Measurements from ENCODE around the gene HRH2.

HRH2 gene

DNA sequence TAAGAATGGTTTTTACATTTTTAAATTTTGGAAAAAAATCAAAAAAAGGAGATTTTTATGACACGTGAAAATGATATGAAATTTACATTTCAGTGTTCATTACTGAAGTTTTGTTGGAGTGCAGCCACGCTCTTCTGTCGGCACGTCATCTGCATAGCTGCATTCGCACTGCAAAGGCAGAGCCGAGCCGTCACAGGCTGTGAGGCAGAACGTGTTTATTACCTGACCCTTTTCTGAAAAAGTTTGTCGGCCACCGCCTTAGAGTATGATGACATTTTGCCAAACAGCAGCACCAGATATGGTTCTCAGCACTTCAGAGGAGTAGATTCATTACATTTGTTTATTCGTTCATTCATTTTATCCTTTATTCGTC, 24.1 kb downstream of the HRH2 start:
- no peak overlapping the region for H4K91ac ChIP-seq (ENCODE audit: low read depth, low read length)
- no peak overlapping the region for H3K23ac ChIP-seq (ENCODE audit: low read length)
- H4K12ac ChIP-seq (ENCODE audit: low read depth, low read length) = no peak overlapping the region
- no CpG with 5 or more reads among the region's 12 CpGs for WGBS (ENCODE audit: extremely low coverage, insufficient coverage, insufficient read length)
- H3K18ac ChIP-seq (ENCODE audit: low read length) = no peak overlapping the region
- H3K14ac ChIP-seq (ENCODE audit: low read length) = no peak overlapping the region
- H3K79me1 ChIP-seq (ENCODE audit: low read length) = no peaks in the 10 kb centered on the region
- H3K79me2 ChIP-seq (ENCODE audit: control insufficient read depth, insufficient read depth, low read length, poor library complexity) = no peaks in the 10 kb centered on the region
- H3K27ac ChIP-seq (ENCODE audit: low read depth, low read length) = no peak overlapping the region
- no peak for DNase-seq
- no peak overlapping the region for H2AK5ac ChIP-seq (ENCODE audit: low read length)
- no peak overlapping the region for H3K9ac ChIP-seq (ENCODE audit: low read length)
- no peak overlapping the region for H2BK12ac ChIP-seq (ENCODE audit: low read length)
- H3K4ac ChIP-seq (ENCODE audit: low read depth, low read length) = no peak overlapping the region
- peaks cover 3% of the 10 kb centered on the region for H3K9me3 ChIP-seq (ENCODE audit: insufficient read depth, low read depth, low read length)
- H3K4me2 ChIP-seq (ENCODE audit: low read length) = no peak overlapping the region
- H3K27me3 ChIP-seq (ENCODE audit: insufficient read depth, low read length) = no peaks in the 10 kb centered on the region
- H3K4me3 ChIP-seq (ENCODE audit: low read depth, low read length) = no peak overlapping the region
- no peak overlapping the region for H2BK5ac ChIP-seq (ENCODE audit: low read depth, low read length, poor library complexity)
- H4K8ac ChIP-seq (ENCODE audit: low read depth, low read length) = no peak overlapping the region
- no peaks in the 10 kb centered on the region for H3K36me3 ChIP-seq (ENCODE audit: control insufficient read depth in 1 of 2, insufficient read depth in 2 of 2, low read length in 2 of 2)
- H3K4me1 ChIP-seq (ENCODE audit: control insufficient read depth in 1 of 2, insufficient read depth in 2 of 2, low read length in 2 of 2) = no peaks in the 10 kb centered on the region
- no peak overlapping the region for H2AFZ ChIP-seq (ENCODE audit: insufficient read depth, low read length, poor library complexity)
- H2BK120ac ChIP-seq (ENCODE audit: insufficient read depth, low read length, poor library complexity) = no peak overlapping the region

DNA sequence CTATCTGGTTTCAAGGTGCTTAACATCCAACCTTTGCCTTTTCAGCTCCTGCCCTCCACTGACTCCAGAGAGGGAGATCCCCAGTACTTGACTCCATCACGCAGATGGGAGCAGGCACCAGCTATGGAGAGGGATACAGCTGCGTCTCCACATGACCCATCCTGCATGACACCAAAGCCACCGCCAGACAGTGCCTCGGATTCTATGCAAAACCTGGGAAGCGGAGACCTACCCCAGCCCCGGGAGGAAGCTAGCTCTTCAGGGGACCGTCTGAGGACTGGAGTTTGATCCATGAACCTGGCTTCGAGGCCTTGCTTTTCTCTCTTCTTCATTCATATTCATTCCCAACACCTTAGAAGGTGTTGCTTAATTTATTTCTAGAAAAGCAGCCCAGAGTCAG, 24.8 kb downstream of the HRH2 start:
- WGBS (ENCODE audit: extremely low coverage, insufficient coverage, insufficient read length) = no CpG with 5 or more reads among the region's 8 CpGs
- Histone ChIP-seq H2AK5ac (ENCODE audit: low read length) (no peak overlapping the region), H3K79me2 (ENCODE audit: control insufficient read depth, insufficient read depth, low read length, poor library complexity) (no peaks in the 10 kb centered on the region)

DNA sequence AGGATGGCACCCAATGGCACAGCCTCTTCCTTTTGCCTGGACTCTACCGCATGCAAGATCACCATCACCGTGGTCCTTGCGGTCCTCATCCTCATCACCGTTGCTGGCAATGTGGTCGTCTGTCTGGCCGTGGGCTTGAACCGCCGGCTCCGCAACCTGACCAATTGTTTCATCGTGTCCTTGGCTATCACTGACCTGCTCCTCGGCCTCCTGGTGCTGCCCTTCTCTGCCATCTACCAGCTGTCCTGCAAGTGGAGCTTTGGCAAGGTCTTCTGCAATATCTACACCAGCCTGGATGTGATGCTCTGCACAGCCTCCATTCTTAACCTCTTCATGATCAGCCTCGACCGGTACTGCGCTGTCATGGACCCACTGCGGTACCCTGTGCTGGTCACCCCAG, 25.4 kb downstream of the HRH2 start:
- Histone ChIP-seq H3K36me3 (ENCODE audit: control insufficient read depth in 1 of 2, insufficient read depth in 2 of 2, low read length in 2 of 2) (no peaks in the 10 kb centered on the region), H3K79me1 (ENCODE audit: low read length) (no peaks in the 10 kb centered on the region), H3K27me3 (ENCODE audit: insufficient read depth, low read length) (no peaks in the 10 kb centered on the region), H2BK12ac (ENCODE audit: low read length) (no peak overlapping the region), H3K9me3 (ENCODE audit: insufficient read depth, low read depth, low read length) (peaks cover 9% of the 10 kb centered on the region), H3K18ac (ENCODE audit: low read length) (no peak overlapping the region), H3K9ac (ENCODE audit: low read length) (no peak overlapping the region), H3K4me2 (ENCODE audit: low read length) (no peak overlapping the region), H2AK5ac (ENCODE audit: low read length) (no peak overlapping the region), H3K23ac (ENCODE audit: low read length) (no peak overlapping the region), H3K4me1 (ENCODE audit: control insufficient read depth in 1 of 2, insufficient read depth in 2 of 2, low read length in 2 of 2) (no peaks in the 10 kb centered on the region), H3K4ac (ENCODE audit: low read depth, low read length) (no peak overlapping the region), H2BK5ac (ENCODE audit: low read depth, low read length, poor library complexity) (no peak overlapping the region), H2AFZ (ENCODE audit: insufficient read depth, low read length, poor library complexity) (no peak overlapping the region), H3K14ac (ENCODE audit: low read length) (no peak overlapping the region), H2BK120ac (ENCODE audit: insufficient read depth, low read length, poor library complexity) (no peak overlapping the region), H3K27ac (ENCODE audit: low read depth, low read length) (no peak overlapping the region), H3K4me3 (ENCODE audit: low read depth, low read length) (no peak overlapping the region), H3K79me2 (ENCODE audit: control insufficient read depth, insufficient read depth, low read length, poor library complexity) (no peaks in the 10 kb centered on the region), H4K91ac (ENCODE audit: low read depth, low read length) (no peak overlapping the region), H4K12ac (ENCODE audit: low read depth, low read length) (no peak overlapping the region), H4K8ac (ENCODE audit: low read depth, low read length) (no peak overlapping the region)
- no CpG with 5 or more reads among the region's 15 CpGs for WGBS (ENCODE audit: extremely low coverage, insufficient coverage, insufficient read length)
- DNase-seq = no peak

More for the DNA sequence above, 24.8 kb downstream of the HRH2 start:
- H4K91ac ChIP-seq (ENCODE audit: low read depth, low read length) = no peak overlapping the region
- no peaks in the 10 kb centered on the region for H3K4me1 ChIP-seq (ENCODE audit: control insufficient read depth in 1 of 2, insufficient read depth in 2 of 2, low read length in 2 of 2)
- no peak overlapping the region for H2BK12ac ChIP-seq (ENCODE audit: low read length)
- no peak overlapping the region for H3K9ac ChIP-seq (ENCODE audit: low read length)
- H3K79me1 ChIP-seq (ENCODE audit: low read length) = no peaks in the 10 kb centered on the region
- no peak overlapping the region for H3K18ac ChIP-seq (ENCODE audit: low read length)
- H3K4ac ChIP-seq (ENCODE audit: low read depth, low read length) = no peak overlapping the region
- H3K27me3 ChIP-seq (ENCODE audit: insufficient read depth, low read length) = no peaks in the 10 kb centered on the region
- H3K9me3 ChIP-seq (ENCODE audit: insufficient read depth, low read depth, low read length) = peaks cover 4% of the 10 kb centered on the region
- no peak overlapping the region for H3K23ac ChIP-seq (ENCODE audit: low read length)
- H2AFZ ChIP-seq (ENCODE audit: insufficient read depth, low read length, poor library complexity) = no peak overlapping the region
- no peak overlapping the region for H3K4me2 ChIP-seq (ENCODE audit: low read length)
- H3K36me3 ChIP-seq (ENCODE audit: control insufficient read depth in 1 of 2, insufficient read depth in 2 of 2, low read length in 2 of 2) = no peaks in the 10 kb centered on the region
- no peak overlapping the region for H3K4me3 ChIP-seq (ENCODE audit: low read depth, low read length)
- H2BK5ac ChIP-seq (ENCODE audit: low read depth, low read length, poor library complexity) = no peak overlapping the region
- no peak overlapping the region for H3K27ac ChIP-seq (ENCODE audit: low read depth, low read length)
- DNase-seq = no peak
- H4K12ac ChIP-seq (ENCODE audit: low read depth, low read length) = no peak overlapping the region
- no peak overlapping the region for H4K8ac ChIP-seq (ENCODE audit: low read depth, low read length)
- H2BK120ac ChIP-seq (ENCODE audit: insufficient read depth, low read length, poor library complexity) = no peak overlapping the region
- no peak overlapping the region for H3K14ac ChIP-seq (ENCODE audit: low read length)

DNA sequence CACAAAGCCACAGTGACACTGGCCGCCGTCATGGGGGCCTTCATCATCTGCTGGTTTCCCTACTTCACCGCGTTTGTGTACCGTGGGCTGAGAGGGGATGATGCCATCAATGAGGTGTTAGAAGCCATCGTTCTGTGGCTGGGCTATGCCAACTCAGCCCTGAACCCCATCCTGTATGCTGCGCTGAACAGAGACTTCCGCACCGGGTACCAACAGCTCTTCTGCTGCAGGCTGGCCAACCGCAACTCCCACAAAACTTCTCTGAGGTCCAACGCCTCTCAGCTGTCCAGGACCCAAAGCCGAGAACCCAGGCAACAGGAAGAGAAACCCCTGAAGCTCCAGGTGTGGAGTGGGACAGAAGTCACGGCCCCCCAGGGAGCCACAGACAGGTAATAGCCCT, 26.1 kb downstream of the HRH2 start:
- no peak overlapping the region for H3K4me2 ChIP-seq (ENCODE audit: low read length)
- no peak overlapping the region for H3K4me3 ChIP-seq (ENCODE audit: low read depth, low read length)
- no CpG with 5 or more reads among the region's 13 CpGs for WGBS (ENCODE audit: extremely low coverage, insufficient coverage, insufficient read length)
- H2BK120ac ChIP-seq (ENCODE audit: insufficient read depth, low read length, poor library complexity) = no peak overlapping the region
- no peak overlapping the region for H2AK5ac ChIP-seq (ENCODE audit: low read length)
- no peak overlapping the region for H4K8ac ChIP-seq (ENCODE audit: low read depth, low read length)
- H2BK12ac ChIP-seq (ENCODE audit: low read length) = no peak overlapping the region
- no peak overlapping the region for H4K91ac ChIP-seq (ENCODE audit: low read depth, low read length)
- no peaks in the 10 kb centered on the region for H3K36me3 ChIP-seq (ENCODE audit: control insufficient read depth in 1 of 2, insufficient read depth in 2 of 2, low read length in 2 of 2)
- H3K27me3 ChIP-seq (ENCODE audit: insufficient read depth, low read length) = no peaks in the 10 kb centered on the region
- DNase-seq = no peak
- H3K79me1 ChIP-seq (ENCODE audit: low read length) = no peaks in the 10 kb centered on the region
- no peak overlapping the region for H4K12ac ChIP-seq (ENCODE audit: low read depth, low read length)
- no peak overlapping the region for H2AFZ ChIP-seq (ENCODE audit: insufficient read depth, low read length, poor library complexity)
- H3K27ac ChIP-seq (ENCODE audit: low read depth, low read length) = no peak overlapping the region
- no peak overlapping the region for H3K9ac ChIP-seq (ENCODE audit: low read length)
- H3K9me3 ChIP-seq (ENCODE audit: insufficient read depth, low read depth, low read length) = peaks cover 9% of the 10 kb centered on the region
- no peaks in the 10 kb centered on the region for H3K4me1 ChIP-seq (ENCODE audit: control insufficient read depth in 1 of 2, insufficient read depth in 2 of 2, low read length in 2 of 2)
- no peak overlapping the region for H3K14ac ChIP-seq (ENCODE audit: low read length)
- H3K18ac ChIP-seq (ENCODE audit: low read length) = no peak overlapping the region
- H3K23ac ChIP-seq (ENCODE audit: low read length) = no peak overlapping the region
- no peaks in the 10 kb centered on the region for H3K79me2 ChIP-seq (ENCODE audit: control insufficient read depth, insufficient read depth, low read length, poor library complexity)
- H2BK5ac ChIP-seq (ENCODE audit: low read depth, low read length, poor library complexity) = no peak overlapping the region
- no peak overlapping the region for H3K4ac ChIP-seq (ENCODE audit: low read depth, low read length)
